SU-DHL-6 (cell line): ENCODE measurements around the gene ARHGEF39.
"Not testable (repeated sequence)": the region's sequence is repeated elsewhere in the genome, so short reads cannot be mapped to it uniquely, and the experiment has no call there.

Experiments
- EZH2phosphoT487 ChIP-seq: fragments of 200-600 bp; sonication (generic), shearing (Covaris generic); conservative IDR thresholded peaks from 2 replicates; pipeline ENCODE4 v1.6.1; 2018; ENCODE audit warnings: mild to moderate bottlenecking, antibody characterized with exemption, low read length, moderate library complexity, mixed read lengths
- TF ChIP-seq, protein P1 (sequence below): fragments of 200-600 bp; sonication (generic); IDR thresholded peaks from one replicate; pipeline ENCODE4 v1.5.1; 2017; ENCODE audit warnings: antibody characterized with exemption, mild to moderate bottlenecking, low read length, moderate library complexity; ENCODE audit not compliant: insufficient read depth, poor library complexity, severe bottlenecking

- TF ChIP-seq, protein P1, sequence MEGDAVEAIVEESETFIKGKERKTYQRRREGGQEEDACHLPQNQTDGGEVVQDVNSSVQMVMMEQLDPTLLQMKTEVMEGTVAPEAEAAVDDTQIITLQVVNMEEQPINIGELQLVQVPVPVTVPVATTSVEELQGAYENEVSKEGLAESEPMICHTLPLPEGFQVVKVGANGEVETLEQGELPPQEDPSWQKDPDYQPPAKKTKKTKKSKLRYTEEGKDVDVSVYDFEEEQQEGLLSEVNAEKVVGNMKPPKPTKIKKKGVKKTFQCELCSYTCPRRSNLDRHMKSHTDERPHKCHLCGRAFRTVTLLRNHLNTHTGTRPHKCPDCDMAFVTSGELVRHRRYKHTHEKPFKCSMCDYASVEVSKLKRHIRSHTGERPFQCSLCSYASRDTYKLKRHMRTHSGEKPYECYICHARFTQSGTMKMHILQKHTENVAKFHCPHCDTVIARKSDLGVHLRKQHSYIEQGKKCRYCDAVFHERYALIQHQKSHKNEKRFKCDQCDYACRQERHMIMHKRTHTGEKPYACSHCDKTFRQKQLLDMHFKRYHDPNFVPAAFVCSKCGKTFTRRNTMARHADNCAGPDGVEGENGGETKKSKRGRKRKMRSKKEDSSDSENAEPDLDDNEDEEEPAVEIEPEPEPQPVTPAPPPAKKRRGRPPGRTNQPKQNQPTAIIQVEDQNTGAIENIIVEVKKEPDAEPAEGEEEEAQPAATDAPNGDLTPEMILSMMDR = not testable (repeated sequence)
- not testable (repeated sequence) for TF ChIP-seq EZH2phosphoT487
These were observed 27.5 kb downstream of the ARHGEF39 start for GRCh38 chr9:35637427-35637955.
